ENCODE measurements around the gene LGALS7.
A peak's percentile ranks its signal among the peaks of the same experiment; 100 is the strongest.
"Not testable (repeated sequence)": the region's sequence is repeated elsewhere in the genome, so short reads cannot be mapped to it uniquely, and the experiment has no call there.

Gene LGALS7

DNA sequence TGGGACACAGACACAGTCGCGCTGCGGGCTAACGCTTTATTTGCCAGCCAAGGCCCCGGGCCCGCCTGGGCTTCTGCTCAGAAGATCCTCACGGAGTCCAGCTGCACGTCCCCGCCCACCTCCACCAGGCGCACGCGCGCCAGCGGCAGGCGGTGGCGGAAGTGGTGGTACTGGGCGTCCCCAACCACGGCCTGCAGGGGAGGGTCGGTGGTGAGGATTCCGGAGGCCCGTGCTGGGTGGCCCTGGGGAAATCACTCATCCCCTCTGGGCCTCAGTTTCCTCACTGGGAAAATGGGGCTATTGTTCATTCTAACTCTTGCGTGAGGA is 2.4 kb downstream of the LGALS7 start:
- not testable (repeated sequence) for DNase-seq (ENCODE audit: low spot score)

DNA sequence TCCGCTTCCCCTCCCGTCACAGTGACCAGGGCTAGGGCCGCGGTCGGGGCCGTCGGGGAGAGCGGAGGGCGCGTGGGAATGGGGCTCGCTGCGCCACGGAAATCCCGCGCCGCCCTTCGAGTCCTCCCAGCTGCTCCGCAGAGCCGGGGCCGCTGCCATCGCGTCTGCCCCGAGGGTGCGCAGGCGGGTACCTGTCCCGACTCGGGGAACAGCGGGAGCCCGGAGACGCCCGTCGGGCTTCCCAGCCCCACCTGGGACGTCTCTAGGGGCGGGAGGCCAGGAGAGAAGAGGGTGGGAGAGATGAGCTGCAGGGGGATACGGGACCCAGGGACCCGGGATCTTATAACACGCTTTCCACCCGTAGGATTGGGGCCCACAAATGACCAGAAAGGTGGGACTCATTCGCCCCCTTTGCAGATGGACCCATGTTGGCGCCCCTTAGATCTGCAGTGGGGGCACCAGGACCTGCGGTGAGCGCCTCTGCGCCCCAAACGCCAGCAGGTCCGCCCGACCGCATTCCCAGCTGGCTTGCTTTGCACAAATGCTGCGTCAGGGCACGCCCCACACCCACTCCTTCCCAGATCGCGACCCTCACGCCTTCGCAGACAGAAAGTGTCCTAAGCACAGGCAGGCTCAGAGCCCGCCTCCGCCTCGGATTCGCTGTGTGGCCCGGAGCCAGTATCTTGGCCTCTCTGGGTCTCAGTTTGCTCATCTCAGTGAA is 2.9 kb downstream of the LGALS7 start:
- DNase-seq (ENCODE audit: low spot score) = not testable (repeated sequence)

- peak; percentile 75 for DNase-seq (ENCODE audit: low spot score)
These were observed 3.6 kb downstream of the LGALS7 start for GRCh38 chr19:38769635-38770211.

DNA sequence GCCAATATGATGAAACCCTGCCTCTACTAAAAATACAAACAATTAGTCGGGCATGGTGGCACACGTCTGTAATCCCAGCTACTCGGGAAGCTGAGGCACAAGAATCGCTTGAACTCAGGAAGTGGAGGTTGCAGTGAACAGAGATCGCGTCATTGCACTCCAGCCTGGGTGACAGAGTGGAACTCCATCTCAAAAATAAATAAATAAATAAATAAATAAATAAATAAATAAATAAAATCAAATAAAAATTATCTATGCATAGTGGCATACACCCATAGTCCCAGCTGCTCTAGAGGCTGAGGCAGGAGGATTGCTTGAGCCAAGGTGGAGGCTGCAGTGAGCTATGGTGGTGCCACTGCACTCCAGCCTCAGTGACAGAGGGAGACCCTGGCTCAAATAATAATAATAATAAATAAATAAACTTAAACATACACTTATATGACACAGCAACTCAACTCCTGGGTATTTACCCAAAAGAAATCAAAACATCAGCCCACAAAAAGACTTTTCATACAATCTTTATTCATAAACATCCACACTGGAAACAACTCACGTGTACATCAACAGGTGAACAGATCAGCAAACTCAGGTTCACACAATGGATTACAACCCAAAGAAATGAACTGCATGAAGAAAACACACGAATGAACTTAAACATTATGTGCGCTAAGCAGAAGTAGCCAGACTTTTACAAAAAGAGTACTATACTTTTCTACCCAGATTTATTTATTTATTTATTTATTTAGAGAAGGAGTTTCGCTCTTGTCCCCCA is 6.9 kb downstream of the LGALS7 start:
- no peak for DNase-seq (ENCODE audit: low spot score)

DNA sequence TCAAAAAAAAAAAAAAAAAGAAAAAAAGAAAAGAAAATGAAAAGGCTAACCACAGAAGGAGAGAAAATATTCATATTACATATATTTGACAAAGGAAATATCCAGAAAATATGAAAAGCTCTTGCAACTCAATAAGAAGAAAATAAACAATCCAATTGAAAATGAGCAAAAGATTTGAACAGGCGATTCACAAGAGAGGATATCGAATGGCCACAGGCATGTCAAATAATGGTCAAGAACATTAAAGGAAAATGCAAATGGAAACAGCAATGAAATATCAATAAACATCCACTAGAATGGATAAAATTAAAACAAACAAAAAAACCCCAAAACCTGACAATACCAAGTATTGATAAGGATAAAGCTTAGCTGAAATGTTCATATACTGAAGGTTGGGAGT is 8.1 kb downstream of the LGALS7 start:
- DNase-seq (ENCODE audit: low spot score) = no peak

DNA sequence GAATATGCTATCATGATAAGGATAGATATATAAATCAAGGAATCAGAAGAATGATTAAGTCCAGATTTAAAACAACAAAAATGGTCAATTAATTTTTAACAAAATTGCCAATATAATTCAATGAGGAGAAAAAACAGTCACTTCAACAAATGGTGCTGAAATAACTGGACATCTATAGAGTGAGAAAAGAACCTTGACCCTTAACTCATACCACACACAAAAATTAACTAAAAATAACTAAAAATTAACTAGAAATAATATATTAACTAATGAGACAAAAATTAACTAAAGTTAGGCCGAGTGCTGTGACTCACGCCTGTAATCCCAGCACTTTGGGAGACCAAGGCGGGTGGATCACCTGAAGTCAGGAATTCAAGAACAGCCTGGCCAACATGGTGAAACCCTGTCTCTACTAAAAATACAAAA is 9.5 kb downstream of the LGALS7 start:
- DNase-seq (ENCODE audit: low spot score) = no peak

DNA sequence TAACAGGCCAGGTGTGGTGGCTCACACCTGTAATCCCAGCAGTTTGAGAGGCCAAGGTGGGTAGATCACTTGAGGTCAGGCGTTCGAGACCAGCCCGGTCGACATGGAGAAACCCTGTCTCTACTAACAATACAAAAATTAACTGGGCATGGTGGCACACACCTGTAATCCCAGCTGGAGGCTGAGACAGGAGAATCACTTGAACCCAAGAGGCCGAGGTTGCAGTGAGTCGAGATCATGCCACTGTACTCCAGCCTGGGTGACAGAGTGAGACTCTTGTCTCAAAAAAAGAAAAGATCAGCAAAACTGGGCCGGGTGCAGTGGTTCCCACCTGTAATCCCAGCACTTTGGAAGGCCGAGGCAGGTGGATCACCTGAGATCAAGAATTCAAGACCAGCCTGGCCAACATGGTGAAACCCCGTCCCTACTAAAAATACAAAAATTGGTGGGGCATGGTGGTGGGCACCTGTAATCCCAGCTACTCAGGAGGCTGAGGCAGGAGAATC is 11.4 kb downstream of the LGALS7 start:
- not testable (repeated sequence) for DNase-seq (ENCODE audit: low spot score)

DNA sequence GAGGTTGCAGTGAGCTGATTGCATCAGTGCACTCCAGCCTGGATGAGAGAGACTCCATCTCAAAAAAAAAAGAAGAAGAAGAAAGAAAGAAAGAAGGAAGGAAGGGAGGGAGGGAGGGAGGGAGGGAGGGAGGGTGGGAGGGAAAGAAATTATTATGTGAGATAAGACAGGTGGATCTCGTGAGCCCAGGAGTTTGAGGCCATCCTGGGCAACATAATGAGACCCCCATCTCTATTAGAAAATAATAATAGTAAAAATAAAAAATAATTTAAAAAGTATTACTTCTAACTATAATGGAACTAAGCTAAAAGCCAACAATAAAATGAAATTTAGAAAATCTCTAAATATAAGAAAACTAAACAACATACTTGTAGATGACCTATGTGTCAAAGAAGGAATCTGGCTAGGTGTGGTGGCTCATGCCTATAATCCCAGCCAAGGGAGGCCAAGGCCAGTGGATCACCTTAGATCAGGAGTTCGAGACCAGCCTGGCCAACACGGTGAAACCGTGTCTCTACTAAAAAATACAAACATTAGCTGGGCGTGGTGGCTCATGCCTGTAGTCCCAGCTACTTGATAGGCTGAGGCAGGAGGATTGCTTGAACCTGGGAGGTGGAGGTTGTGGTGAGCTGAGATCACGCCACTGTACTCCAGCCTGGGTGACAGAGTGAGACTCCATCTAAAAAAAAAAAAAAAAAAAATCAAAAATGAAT is 12.4 kb downstream of the LGALS7 start:
- DNase-seq (ENCODE audit: low spot score) = not testable (repeated sequence)

GRCh38 chr19:38759590-38760003 is 13.7 kb downstream of the LGALS7 start:
- no peak for DNase-seq (ENCODE audit: low spot score)

- DNase-seq (ENCODE audit: low spot score) = not testable (repeated sequence)
These were observed 19.1 kb downstream of the LGALS7 start for GRCh38 chr19:38754196-38754595.

DNA sequence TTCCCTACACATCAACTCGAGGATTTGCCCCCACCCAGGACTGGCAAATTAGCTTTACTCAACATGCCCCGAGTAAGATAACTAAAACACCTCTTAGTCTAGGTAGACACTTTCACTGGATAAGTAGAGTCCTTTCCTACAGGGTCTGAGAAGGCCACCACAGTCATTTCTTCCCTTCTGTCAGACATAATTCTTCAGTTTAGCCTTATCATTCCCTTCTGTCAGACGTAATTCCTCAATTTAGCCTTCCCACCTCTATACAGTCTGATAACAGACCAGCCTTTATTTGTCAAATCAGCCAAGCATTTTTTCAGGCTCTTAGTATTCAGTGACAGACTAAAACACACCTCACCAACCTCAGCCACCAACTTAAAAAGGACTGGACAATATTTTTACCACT is 19.5 kb downstream of the LGALS7 start:
- not testable (repeated sequence) for DNase-seq (ENCODE audit: low spot score)

DNA sequence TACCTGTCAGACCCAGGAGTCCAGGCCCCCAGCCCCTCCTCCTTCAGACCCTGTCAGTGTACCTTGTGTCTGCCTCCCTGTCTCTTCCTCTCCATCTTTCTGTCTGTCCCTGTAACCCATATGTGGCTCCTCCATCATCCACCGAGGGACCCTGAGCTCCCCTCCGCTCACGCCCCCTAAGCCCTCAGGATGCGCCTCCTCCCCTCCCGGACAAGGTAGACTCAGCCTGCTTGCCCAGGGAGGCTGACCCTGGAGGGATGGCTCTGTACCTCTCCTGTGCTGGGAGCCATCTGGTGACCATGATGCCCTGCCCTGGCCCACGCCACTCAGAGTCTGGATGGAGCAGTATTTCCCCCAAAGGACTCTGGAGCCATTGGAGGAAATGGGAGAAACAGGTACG is 28.0 kb downstream of the LGALS7 start:
- no peak for DNase-seq (ENCODE audit: low spot score)

DNA sequence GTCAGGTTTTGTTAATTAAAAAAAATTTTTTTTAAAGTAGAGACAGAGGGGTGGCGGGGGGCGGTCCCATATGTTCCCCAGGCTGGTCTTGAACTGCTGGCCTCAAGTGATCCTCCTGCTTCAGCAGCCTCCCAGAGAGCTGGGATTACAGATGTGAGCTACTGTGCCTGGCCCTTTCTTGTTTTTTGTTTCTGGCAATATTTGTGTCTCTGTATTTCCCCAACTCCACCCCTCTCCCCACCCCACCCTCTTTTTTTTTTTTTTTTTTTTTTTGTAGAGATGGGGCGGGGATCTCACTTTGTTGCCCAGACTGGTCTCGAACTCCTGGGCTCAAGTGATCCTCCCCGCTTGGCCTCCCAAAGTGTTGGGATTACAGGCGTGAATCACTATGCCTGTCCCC is 28.4 kb downstream of the LGALS7 start:
- DNase-seq (ENCODE audit: low spot score) = no peak

DNA sequence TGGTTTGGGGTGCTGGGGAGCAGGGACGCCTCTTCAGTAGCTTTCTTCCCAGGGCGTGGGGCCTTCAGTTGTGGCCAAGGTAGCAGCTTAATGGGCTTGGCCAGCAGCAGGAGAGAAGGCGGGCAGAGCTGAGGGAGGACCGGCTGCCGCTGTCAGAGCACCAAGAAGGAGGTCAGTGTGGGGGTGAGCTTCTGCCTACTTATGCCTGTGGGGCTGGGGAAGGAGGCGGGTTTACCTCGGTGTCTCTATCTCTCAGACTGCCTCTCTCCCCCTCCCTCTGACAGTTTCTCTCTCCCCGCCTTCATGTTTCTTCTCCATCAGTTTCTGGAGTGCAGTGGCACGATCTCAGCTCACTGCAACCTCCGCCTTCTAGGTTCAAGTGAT is 29.0 kb downstream of the LGALS7 start, which contains the start of gene CAPN12:
CAPN12 (minus strand) TSS at position 177 of the 384 bp plus-strand sequence. CDS start 309 bp downstream, outside the sequence.
- DNase-seq (ENCODE audit: low spot score) = no peak

DNA sequence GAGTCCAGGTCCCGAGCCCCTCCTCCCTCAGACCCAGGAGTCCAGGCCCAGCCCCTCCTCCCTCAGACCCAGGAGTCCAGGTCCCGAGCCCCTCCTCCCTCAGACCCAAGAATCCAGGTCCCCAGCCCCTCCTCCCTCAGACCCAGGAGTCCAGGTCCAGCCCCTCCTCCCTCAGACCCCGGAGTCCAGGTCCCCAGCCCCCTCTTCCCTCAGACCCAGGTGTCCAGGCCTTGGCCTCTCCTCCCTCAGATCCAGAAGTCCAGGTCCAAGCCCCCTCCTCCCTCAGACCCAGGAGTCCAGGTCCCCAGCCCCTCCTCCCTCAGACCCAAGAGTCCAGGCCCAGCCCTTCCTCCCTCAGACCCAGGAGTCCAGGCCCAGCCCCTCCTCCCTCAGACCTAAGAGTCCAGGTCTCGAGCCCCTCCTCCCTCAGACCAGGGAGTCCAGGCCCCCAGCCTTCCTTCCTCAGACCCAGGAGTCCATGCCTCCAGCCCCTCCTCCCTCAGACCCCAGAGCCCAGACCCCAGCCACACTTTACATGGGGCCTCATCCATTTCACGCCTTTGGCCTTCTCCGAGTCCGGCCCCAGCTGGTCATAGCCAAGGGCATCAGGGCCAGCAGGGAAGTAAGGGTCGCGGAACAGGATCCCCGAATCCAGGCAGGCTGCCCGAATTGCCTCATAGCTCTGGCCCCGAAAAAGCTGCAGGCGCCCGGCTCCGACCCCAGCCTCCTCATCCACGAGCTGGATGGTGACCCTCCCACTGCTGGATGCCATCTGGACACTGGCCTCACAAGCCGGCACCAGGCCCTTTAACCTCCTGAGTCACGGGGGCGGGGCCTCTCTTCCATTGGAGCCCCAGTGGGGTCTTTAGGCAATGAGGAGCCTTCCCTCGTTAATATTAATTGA is 29.7 kb downstream of the LGALS7 start:
- DNase-seq (ENCODE audit: low spot score) = peak; percentile 2

- peak; percentile 4 for DNase-seq (ENCODE audit: low spot score)
These were observed 30.4 kb downstream of the LGALS7 start for GRCh38 chr19:38742906-38743305.

DNA sequence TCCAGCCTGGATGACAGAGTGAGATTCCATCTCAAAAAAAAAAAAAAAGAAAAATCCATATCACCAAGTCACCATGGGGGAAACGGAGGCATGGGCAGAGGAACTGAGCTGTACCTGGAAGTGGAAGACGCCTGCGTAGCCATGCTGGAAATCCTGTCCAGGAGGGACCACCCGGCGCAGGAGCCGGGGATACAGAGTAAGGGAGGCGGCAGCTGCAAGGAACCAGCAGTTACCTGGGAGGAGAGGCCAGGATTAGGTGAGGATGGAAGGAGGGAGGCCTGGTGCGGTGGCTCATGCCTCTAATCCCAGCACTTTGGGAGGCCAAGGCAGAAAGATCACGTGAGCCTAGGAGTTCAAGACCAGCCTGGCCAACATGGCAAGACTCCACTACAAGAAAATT is 31.0 kb downstream of the LGALS7 start:
- DNase-seq (ENCODE audit: low spot score) = no peak

GRCh38 chr19:38741670-38742069 is 31.6 kb downstream of the LGALS7 start:
- no peak for DNase-seq (ENCODE audit: low spot score)

- DNase-seq (ENCODE audit: low spot score) = no peak
These were observed 32.4 kb downstream of the LGALS7 start for GRCh38 chr19:38740932-38741331.

- DNase-seq (ENCODE audit: low spot score) = no peak
These were observed 33.1 kb downstream of the LGALS7 start for GRCh38 chr19:38740257-38740592.
